ENCODE measurements around the gene SMC1B.

SMC1B gene

DNA sequence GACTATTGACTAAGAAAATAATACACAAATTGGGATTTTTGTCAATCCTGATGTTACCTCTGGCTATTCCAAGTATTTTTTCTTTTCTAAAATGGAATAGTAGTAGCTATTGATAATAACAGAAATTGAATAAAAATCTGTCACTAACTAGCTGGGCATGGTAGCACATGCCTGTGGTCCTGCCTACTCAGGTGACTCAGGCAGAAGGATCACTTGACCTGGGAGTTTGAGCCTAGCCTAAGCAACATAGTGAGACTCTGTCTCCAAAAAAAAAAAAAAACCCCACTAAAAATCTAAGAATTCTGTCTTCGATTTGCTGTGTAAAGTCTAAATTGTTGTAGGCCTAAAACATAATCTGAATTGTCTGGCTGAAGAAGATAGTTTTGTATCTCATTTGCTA is 61.4 kb downstream of the SMC1B start:
- TF ChIP-seq, protein P1, sequence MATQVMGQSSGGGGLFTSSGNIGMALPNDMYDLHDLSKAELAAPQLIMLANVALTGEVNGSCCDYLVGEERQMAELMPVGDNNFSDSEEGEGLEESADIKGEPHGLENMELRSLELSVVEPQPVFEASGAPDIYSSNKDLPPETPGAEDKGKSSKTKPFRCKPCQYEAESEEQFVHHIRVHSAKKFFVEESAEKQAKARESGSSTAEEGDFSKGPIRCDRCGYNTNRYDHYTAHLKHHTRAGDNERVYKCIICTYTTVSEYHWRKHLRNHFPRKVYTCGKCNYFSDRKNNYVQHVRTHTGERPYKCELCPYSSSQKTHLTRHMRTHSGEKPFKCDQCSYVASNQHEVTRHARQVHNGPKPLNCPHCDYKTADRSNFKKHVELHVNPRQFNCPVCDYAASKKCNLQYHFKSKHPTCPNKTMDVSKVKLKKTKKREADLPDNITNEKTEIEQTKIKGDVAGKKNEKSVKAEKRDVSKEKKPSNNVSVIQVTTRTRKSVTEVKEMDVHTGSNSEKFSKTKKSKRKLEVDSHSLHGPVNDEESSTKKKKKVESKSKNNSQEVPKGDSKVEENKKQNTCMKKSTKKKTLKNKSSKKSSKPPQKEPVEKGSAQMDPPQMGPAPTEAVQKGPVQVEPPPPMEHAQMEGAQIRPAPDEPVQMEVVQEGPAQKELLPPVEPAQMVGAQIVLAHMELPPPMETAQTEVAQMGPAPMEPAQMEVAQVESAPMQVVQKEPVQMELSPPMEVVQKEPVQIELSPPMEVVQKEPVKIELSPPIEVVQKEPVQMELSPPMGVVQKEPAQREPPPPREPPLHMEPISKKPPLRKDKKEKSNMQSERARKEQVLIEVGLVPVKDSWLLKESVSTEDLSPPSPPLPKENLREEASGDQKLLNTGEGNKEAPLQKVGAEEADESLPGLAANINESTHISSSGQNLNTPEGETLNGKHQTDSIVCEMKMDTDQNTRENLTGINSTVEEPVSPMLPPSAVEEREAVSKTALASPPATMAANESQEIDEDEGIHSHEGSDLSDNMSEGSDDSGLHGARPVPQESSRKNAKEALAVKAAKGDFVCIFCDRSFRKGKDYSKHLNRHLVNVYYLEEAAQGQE (IDR thresholded peaks at IDR 0.05; ENCODE audit: insufficient read depth in 1 of 2, low read depth in 2 of 2, low read length in 2 of 2): no peak
- TF ChIP-seq TAF1 (IDR thresholded peaks at IDR 0.05; ENCODE audit: borderline replicate concordance, insufficient read depth, low read length): no peak
- no peak for TF ChIP-seq FOXP2 (optimal IDR thresholded peaks at IDR 0.05; ENCODE audit: borderline replicate concordance, extremely low read depth, extremely low read length, insufficient read depth)
- no peak for TF ChIP-seq SIN3A (IDR thresholded peaks at IDR 0.05; ENCODE audit: borderline replicate concordance, insufficient read depth, low read length)
- no peak for TF ChIP-seq POLR2AphosphoS5 (IDR thresholded peaks at IDR 0.05; ENCODE audit: low read depth, low read length)

DNA sequence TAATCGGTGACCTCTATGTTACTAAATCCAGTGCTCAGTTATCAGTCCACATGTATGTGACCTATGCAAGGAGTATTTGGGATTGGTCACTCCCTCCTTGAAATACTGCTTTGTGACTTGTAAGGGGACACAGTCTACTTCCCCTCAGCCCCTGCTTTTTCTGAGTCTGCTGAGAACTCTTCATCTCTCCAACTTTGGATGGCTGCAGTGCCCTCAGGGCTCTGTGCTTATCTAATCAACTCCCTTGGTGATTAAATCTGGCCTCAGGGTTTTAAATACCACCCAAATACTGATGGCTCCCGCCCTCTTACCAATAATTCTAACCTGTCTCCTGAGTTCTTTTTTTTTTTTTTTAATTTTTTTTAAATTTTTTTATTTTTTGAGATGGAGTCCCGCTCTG is 63.5 kb downstream of the SMC1B start:
- TF ChIP-seq SIN3A (IDR thresholded peaks at IDR 0.05; ENCODE audit: borderline replicate concordance, insufficient read depth, low read length) (no peak), POLR2AphosphoS5 (IDR thresholded peaks at IDR 0.05; ENCODE audit: low read depth, low read length) (no peak), TAF1 (IDR thresholded peaks at IDR 0.05; ENCODE audit: borderline replicate concordance, insufficient read depth, low read length) (no peak), FOXP2 (optimal IDR thresholded peaks at IDR 0.05; ENCODE audit: borderline replicate concordance, extremely low read depth, extremely low read length, insufficient read depth) (no peak)
- TF ChIP-seq, protein P1 (IDR thresholded peaks at IDR 0.05; ENCODE audit: insufficient read depth in 1 of 2, low read depth in 2 of 2, low read length in 2 of 2): no peak

DNA sequence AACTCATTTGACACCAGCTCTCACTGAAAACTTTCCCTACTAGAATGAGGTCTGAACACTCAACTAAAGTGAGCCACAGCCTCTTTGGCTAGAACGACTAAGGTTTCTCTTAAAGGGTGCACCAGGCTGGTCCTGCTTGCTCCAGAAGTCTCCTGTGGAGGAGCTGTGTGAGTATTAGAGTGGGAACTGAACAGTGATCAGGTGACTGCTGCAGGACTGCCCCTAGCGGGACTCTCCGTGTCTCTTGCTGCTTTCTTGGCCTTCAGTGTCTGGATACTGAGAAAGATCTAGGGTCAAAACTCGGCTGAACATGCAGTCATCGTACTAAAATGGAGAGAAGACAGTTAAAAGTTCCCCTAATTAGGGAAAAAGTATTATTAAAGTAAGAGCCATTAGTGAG is 69.1 kb downstream of the SMC1B start:
- TF ChIP-seq FOXP2 (optimal IDR thresholded peaks at IDR 0.05; ENCODE audit: borderline replicate concordance, extremely low read depth, extremely low read length, insufficient read depth): no peak
- TF ChIP-seq, protein P1 (IDR thresholded peaks at IDR 0.05; ENCODE audit: insufficient read depth in 1 of 2, low read depth in 2 of 2, low read length in 2 of 2): no peak
- no peak for TF ChIP-seq SIN3A (IDR thresholded peaks at IDR 0.05; ENCODE audit: borderline replicate concordance, insufficient read depth, low read length)
- no peak for TF ChIP-seq TAF1 (IDR thresholded peaks at IDR 0.05; ENCODE audit: borderline replicate concordance, insufficient read depth, low read length)
- TF ChIP-seq POLR2AphosphoS5 (IDR thresholded peaks at IDR 0.05; ENCODE audit: low read depth, low read length): no peak

DNA sequence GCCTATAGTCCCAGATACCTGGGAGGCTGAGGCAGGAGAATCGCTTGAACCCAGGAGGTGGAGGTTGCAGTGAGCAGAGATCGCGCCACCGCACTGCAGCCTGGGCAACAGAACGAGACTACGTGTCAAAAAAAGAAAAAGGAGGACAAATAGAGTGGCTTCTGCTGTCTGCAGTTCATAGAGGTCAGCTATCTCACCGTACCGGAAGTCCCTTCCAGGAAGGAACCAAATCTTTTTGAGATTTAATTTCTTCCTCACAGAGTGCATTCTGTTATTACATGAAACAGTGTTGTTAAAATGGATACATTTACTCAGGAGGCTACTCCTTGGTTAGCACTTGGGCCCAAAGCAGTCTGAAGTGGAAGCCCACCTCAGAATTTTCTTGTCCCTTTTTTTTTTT is 70.3 kb downstream of the SMC1B start:
- TF ChIP-seq FOXP2 (optimal IDR thresholded peaks at IDR 0.05; ENCODE audit: borderline replicate concordance, extremely low read depth, extremely low read length, insufficient read depth) (no peak), POLR2AphosphoS5 (IDR thresholded peaks at IDR 0.05; ENCODE audit: low read depth, low read length) (no peak), SIN3A (IDR thresholded peaks at IDR 0.05; ENCODE audit: borderline replicate concordance, insufficient read depth, low read length) (no peak), TAF1 (IDR thresholded peaks at IDR 0.05; ENCODE audit: borderline replicate concordance, insufficient read depth, low read length) (no peak)
- TF ChIP-seq, protein P1 (IDR thresholded peaks at IDR 0.05; ENCODE audit: insufficient read depth in 1 of 2, low read depth in 2 of 2, low read length in 2 of 2): no peak

DNA sequence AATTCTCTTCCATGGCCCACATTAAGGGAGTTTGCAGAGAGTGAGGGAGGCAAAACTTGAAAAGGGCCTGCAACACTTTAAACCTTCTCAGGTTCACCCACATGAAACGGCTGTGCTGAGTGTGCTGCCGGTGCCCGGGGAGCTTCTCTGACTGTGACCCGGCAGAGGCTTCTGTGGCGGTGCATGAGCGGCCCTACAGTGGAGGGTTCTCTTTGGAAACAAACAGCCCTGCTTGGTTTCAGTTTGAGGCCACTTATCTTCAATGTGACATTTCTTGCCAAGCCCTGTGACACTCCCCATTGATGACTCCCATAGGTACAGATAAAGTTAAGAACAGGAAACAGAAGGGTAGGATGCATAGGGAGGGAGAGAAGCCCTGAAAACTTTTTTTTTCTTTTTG is 71.9 kb downstream of the SMC1B start:
- TF ChIP-seq FOXP2 (optimal IDR thresholded peaks at IDR 0.05; ENCODE audit: borderline replicate concordance, extremely low read depth, extremely low read length, insufficient read depth): no peak
- TF ChIP-seq, protein P1 (IDR thresholded peaks at IDR 0.05; ENCODE audit: insufficient read depth in 1 of 2, low read depth in 2 of 2, low read length in 2 of 2): no peak
- no peak for TF ChIP-seq SIN3A (IDR thresholded peaks at IDR 0.05; ENCODE audit: borderline replicate concordance, insufficient read depth, low read length)
- no peak for TF ChIP-seq POLR2AphosphoS5 (IDR thresholded peaks at IDR 0.05; ENCODE audit: low read depth, low read length)
- TF ChIP-seq TAF1 (IDR thresholded peaks at IDR 0.05; ENCODE audit: borderline replicate concordance, insufficient read depth, low read length): no peak

Data from PFSK-1 (cell line).